Lower leg skin (tissue), 3 donors: ENCODE data around the gene CSNK2A2.

Source experiments
- POLR2A ChIP-seq, 2 donors: fragments of 450-650 bp; IDR thresholded peaks; one replicate each; pipeline ENCODE4 v1.6.1; 2016 to 2017; ENCODE audit warnings: antibody characterized with exemption in 2 of 2, mild to moderate bottlenecking in 1 of 2, moderate library complexity in 1 of 2
- TF ChIP-seq, protein P1 (sequence below), 3 donors: fragments of 450-650 bp; IDR thresholded peaks; one replicate each; pipeline ENCODE4 v1.5.1; 2016; ENCODE audit warnings: antibody characterized with exemption in 3 of 3, mild to moderate bottlenecking in 3 of 3, moderate library complexity in 2 of 3

DNA sequence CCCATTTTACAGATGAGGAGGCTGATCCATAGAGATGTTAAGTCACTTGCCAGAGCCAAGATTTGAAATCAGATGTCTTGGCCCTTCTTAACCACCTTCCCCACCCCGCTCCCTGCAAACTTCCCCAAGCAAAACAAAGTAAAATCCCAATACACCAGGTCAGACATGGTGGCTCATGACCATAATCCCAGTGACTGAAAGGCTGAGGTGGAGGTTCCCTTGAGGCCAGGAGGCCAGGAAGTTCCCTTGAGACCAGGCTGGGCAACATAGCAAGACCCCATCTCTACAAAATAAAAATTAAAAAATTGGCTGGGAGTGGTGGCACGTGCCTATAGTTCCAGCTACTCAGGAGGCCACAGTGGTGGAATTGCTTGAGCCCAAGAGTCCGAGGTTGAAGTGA lies 28.9 kb upstream of the CSNK2A2 start:
- TF ChIP-seq, protein P1, sequence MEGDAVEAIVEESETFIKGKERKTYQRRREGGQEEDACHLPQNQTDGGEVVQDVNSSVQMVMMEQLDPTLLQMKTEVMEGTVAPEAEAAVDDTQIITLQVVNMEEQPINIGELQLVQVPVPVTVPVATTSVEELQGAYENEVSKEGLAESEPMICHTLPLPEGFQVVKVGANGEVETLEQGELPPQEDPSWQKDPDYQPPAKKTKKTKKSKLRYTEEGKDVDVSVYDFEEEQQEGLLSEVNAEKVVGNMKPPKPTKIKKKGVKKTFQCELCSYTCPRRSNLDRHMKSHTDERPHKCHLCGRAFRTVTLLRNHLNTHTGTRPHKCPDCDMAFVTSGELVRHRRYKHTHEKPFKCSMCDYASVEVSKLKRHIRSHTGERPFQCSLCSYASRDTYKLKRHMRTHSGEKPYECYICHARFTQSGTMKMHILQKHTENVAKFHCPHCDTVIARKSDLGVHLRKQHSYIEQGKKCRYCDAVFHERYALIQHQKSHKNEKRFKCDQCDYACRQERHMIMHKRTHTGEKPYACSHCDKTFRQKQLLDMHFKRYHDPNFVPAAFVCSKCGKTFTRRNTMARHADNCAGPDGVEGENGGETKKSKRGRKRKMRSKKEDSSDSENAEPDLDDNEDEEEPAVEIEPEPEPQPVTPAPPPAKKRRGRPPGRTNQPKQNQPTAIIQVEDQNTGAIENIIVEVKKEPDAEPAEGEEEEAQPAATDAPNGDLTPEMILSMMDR (IDR thresholded peaks at IDR 0.05) = no peak
- no peak for TF ChIP-seq POLR2A (IDR thresholded peaks at IDR 0.05)
